ENCODE data around the gene PKNOX1.

DNA sequence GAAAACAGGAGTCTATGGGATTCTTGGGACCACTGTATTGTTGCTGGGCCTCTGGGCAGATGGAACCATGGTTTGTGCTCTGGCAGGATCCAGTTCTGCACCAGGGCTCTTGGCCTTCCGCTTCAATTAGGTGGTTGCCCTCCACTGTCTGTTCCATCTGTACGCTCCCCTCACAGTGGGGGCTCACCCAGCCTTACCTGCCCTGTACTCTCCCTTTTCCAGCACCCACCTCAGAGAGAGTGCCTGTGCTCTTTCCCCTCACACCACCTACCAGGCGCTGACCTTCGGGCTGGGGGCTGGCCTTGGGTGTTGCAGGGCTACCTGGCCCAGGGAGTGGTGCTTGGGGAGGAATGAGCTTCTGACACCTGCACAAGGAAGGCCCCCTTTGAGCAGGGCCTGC is 7.5 kb downstream of the PKNOX1 start:
- TF ChIP-seq, protein P1, sequence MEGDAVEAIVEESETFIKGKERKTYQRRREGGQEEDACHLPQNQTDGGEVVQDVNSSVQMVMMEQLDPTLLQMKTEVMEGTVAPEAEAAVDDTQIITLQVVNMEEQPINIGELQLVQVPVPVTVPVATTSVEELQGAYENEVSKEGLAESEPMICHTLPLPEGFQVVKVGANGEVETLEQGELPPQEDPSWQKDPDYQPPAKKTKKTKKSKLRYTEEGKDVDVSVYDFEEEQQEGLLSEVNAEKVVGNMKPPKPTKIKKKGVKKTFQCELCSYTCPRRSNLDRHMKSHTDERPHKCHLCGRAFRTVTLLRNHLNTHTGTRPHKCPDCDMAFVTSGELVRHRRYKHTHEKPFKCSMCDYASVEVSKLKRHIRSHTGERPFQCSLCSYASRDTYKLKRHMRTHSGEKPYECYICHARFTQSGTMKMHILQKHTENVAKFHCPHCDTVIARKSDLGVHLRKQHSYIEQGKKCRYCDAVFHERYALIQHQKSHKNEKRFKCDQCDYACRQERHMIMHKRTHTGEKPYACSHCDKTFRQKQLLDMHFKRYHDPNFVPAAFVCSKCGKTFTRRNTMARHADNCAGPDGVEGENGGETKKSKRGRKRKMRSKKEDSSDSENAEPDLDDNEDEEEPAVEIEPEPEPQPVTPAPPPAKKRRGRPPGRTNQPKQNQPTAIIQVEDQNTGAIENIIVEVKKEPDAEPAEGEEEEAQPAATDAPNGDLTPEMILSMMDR (conservative IDR thresholded peaks at IDR 0.05 in 1 of 2, IDR thresholded peaks at IDR 0.05 in 1 of 2; ENCODE audit: extremely low read depth in 1 of 2, insufficient read depth in 1 of 2, low read depth in 1 of 2, low read length in 2 of 2), result no peak
- TF ChIP-seq EZH2 (IDR thresholded peaks at IDR 0.05; ENCODE audit: borderline replicate concordance, low read length), result no peak

All from mammary epithelial cell (primary cell).